ENCODE results near the gene LRRC14B.
"Not testable (repeated sequence)": the region's sequence is repeated elsewhere in the genome, so short reads cannot be mapped to it uniquely, and the experiment has no call there.

GRCh38 chr5:243683-244367 lies 52.5 kb downstream of the LRRC14B start:
- TF ChIP-seq, protein P1, sequence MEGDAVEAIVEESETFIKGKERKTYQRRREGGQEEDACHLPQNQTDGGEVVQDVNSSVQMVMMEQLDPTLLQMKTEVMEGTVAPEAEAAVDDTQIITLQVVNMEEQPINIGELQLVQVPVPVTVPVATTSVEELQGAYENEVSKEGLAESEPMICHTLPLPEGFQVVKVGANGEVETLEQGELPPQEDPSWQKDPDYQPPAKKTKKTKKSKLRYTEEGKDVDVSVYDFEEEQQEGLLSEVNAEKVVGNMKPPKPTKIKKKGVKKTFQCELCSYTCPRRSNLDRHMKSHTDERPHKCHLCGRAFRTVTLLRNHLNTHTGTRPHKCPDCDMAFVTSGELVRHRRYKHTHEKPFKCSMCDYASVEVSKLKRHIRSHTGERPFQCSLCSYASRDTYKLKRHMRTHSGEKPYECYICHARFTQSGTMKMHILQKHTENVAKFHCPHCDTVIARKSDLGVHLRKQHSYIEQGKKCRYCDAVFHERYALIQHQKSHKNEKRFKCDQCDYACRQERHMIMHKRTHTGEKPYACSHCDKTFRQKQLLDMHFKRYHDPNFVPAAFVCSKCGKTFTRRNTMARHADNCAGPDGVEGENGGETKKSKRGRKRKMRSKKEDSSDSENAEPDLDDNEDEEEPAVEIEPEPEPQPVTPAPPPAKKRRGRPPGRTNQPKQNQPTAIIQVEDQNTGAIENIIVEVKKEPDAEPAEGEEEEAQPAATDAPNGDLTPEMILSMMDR (IDR thresholded peaks at IDR 0.05; ENCODE audit: low read depth, low read length, missing input control): not testable (repeated sequence)
- TF ChIP-seq YY1 (IDR thresholded peaks at IDR 0.05); REST (IDR thresholded peaks at IDR 0.05); TAF1 (conservative IDR thresholded peaks at IDR 0.05); GABPA (IDR thresholded peaks at IDR 0.05 in 1 of 2, conservative IDR thresholded peaks at IDR 0.05 in 1 of 2); RAD21 (IDR thresholded peaks at IDR 0.05); JUND (IDR thresholded peaks at IDR 0.05): not testable (repeated sequence)
- TF ChIP-seq, protein P2, sequence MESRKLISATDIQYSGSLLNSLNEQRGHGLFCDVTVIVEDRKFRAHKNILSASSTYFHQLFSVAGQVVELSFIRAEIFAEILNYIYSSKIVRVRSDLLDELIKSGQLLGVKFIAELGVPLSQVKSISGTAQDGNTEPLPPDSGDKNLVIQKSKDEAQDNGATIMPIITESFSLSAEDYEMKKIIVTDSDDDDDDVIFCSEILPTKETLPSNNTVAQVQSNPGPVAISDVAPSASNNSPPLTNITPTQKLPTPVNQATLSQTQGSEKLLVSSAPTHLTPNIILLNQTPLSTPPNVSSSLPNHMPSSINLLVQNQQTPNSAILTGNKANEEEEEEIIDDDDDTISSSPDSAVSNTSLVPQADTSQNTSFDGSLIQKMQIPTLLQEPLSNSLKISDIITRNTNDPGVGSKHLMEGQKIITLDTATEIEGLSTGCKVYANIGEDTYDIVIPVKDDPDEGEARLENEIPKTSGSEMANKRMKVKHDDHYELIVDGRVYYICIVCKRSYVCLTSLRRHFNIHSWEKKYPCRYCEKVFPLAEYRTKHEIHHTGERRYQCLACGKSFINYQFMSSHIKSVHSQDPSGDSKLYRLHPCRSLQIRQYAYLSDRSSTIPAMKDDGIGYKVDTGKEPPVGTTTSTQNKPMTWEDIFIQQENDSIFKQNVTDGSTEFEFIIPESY (IDR thresholded peaks at IDR 0.05): not testable (repeated sequence)

All from liver (tissue), 3 donors.